Choroid plexus epithelial cell (primary cell): Measurements from ENCODE around the gene HACL1.

Experiments used
- DNase-seq: peaks from one replicate; pipeline ENCODE4 v3.0.0-alpha.2; 2010; ENCODE audit warnings: low read depth
- H3K4me3 ChIP-seq: 2 replicates; pipeline ENCODE4 v1.5.1; 2011; ENCODE audit warnings: low read depth, mild to moderate bottlenecking, control low read depth, low read length, moderate library complexity
- CTCF ChIP-seq: conservative IDR thresholded peaks from 2 replicates; pipeline ENCODE4 v1.5.1; 2011; ENCODE audit warnings: low read depth, mild to moderate bottlenecking, control low read depth, inconsistent platforms, low read length, moderate library complexity

The HACL1 gene

DNA sequence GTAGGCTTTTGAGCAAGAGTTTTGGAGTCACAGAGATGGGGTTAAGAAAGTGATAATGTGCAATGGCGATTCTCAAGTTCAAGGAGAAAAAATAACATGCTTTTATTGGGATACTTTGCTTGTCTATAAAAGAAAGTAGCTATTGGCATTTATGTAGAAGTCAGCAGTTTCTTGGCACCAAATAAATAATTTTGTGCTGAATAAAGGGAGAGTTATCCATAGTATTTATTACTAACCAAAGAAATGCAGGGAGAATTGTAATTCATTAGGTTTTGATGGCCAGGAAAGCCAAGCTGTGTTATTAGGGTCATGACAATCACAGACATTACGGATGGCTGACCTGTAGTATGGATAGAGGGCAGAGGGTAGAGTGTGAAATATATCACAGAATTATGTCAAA lies 33.3 kb upstream of the HACL1 start:
- no peak for TF ChIP-seq CTCF
- no peak for DNase-seq
- no peak overlapping the region for H3K4me3 ChIP-seq

- no peak overlapping the region for H3K4me3 ChIP-seq
- no peak for DNase-seq
- no peak for TF ChIP-seq CTCF
These were observed 32.6 kb upstream of the HACL1 start for GRCh38 chr3:15633766-15634598.

GRCh38 chr3:15633159-15633558 lies 31.8 kb upstream of the HACL1 start:
- DNase-seq, result no peak
- no peak for TF ChIP-seq CTCF
- no peak overlapping the region for H3K4me3 ChIP-seq

GRCh38 chr3:15632212-15632580 lies 30.8 kb upstream of the HACL1 start:
- no peak overlapping the region for H3K4me3 ChIP-seq
- no peak for DNase-seq
- no peak for TF ChIP-seq CTCF

DNA sequence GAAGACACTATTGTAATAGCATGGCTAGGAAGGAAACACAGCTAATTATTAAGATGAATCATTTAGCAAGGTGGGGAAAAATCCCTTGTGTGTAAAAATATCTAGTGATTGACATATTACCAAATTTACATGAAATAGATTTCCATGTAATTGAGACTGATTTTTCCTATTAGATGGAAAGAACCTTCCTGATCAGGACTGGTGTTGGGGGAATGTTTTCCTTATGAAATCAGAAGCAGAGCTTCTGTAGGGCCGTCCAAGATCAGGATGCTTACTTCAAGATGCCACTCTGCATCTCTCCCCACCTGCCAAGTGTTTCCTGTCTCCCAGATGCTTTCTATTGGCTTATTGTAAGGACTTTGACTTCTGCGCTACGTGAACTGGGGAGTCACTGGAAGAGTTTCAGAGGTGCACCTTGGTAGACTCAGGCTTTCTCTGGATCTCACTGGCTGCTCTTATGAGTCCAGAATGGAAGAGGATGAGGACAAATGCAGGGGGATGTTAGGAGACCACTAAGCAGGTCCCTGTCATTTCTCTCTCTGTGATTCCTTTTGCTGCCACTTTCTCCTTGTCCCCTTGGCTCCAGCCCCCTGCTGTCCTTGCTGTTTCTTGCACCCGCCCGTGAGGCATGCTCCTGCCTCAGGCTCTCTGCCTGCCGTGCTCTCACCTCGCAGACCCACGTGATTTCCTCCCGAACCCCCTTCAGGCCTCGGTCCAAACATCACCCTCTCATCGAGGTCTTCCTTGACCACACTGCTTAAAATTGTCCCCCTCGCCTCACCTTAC lies 30.2 kb upstream of the HACL1 start:
- no peak for DNase-seq
- H3K4me3 ChIP-seq, result no peak overlapping the region
- TF ChIP-seq CTCF, result no peak

- peak; percentile 62 for DNase-seq
- peak overlapping the region; percentile 39 for H3K4me3 ChIP-seq
- TF ChIP-seq CTCF, result no peak
These were observed 29.4 kb upstream of the HACL1 start for GRCh38 chr3:15630646-15631350.
